GM19025 (cell line): ENCODE data around the gene EEF2.
"Not testable (repeated sequence)": the region's sequence is repeated elsewhere in the genome, so short reads cannot be mapped to it uniquely, and the experiment has no call there.

Source experiments
- ATAC-seq: cut with Tn5 transposase; IDR thresholded peaks from one replicate; pipeline ENCODE4 v1.9.1; 2021; ENCODE audit warnings: mild to moderate bottlenecking, low read depth, moderate library complexity; ENCODE audit not compliant: unreplicated experiment

Gene EEF2

DNA sequence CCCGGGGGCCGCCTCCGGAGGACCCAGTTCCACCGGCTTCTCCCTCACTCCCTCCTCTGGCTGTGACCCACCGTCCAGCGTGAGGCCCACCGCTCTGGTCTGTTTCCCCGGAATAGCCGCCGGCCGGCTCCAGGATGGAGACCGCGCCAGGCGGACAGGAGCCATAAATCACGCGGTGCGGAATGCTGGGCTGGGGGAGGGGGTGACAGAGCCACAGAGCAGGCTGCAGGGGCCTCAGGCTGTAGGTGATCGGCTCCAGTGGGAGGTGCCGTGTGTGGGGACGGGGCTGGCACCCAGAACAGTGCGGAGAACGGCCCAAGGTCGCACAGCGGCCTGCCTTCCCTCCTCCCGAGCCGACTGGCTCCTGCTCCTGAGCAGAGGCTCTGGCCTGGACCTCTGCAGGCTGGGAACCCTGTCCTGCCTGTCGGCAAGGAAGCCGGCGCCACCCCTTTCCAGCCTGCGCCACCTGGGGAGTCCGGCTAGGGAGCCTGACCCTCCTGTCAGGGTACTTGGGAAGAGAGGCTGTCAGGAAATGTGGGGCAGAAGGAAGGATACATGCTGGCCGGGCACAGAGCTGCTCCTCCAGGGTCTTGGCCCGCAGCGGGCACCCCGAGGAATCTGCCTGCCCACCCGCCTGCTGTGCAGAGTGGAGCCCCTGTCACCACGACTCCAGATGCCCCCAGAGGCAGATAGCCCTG, 30.6 kb upstream of the EEF2 start:
- ATAC-seq, result no peak

DNA sequence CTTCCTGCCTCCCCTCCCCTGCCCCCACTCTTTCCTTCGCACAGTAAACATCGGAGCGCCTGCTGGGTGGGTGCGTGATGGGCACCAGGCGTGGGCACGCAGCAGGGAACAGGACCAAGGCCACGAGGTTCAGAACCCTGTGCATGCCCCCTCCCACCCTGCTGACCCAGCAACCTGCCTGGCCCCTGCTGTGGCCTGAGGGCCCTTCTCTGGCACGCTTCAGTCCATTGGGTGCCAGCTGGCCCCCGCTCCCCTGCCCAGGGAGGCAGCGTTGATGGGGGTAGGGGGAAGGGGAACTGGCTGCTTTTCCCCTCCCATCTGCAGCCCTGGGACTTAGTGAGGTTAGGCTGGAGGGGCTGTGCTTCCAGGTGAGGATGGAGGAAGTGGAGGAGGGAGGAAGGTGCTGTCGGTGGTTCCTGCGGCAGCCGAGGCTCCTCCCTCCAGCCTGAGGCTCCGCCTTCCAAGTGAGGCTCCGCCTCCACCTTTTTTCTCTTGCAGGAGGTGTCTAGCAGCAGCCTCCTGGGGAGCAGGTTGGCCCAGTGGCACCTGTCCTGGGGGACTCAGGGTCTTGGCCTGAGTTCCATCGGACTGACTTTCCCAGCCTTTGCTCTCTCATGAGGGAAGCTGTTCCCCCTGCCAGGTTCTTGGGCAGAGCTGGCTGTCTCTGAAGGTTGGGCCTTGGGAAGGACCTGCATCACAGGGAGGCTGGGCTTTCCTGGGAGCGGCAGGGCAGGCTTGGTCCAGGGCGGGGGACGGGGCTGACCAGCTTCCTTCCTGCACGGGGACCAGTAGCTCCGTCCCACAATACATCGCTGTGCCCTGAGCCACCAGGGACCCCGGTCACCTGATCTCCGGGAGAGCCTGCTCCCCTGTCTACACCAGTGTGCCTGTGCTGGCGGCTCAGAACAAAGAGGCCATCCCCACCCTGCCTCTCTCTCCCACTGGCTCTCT, 29.6 kb upstream of the EEF2 start:
- ATAC-seq, result no peak

DNA sequence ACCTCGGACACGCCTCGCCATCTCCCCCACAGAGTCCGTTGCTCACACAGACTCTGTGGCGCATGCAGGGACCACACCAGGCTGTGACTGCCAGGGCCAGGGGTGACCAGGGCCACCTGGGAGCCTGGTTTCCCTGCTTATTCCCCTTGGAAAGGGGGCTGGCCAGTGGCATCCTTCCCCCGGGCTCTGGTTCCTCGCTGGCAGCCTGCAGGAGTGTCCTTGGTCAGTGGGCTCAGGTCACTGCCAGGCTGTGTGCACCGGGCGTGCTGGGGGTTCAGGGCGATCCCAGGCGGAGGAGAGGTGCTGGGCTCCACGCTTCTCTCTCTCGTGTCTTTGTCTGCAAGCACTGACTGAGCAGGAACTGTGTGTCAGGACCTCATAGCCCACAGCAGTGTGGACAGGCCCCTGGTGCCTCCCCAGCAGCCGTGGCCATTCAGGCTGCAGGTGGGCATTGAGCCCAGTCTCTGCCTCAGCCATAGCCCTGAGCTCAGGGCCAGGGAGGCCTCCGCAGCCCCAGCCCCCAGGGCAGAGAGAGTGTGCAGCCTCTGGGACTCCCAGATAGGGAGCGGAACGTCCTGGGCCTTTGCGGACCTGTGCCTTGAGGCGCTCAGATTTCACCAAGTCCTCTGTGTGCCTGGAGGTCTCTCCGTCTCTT, 28.8 kb upstream of the EEF2 start:
- no peak for ATAC-seq

DNA sequence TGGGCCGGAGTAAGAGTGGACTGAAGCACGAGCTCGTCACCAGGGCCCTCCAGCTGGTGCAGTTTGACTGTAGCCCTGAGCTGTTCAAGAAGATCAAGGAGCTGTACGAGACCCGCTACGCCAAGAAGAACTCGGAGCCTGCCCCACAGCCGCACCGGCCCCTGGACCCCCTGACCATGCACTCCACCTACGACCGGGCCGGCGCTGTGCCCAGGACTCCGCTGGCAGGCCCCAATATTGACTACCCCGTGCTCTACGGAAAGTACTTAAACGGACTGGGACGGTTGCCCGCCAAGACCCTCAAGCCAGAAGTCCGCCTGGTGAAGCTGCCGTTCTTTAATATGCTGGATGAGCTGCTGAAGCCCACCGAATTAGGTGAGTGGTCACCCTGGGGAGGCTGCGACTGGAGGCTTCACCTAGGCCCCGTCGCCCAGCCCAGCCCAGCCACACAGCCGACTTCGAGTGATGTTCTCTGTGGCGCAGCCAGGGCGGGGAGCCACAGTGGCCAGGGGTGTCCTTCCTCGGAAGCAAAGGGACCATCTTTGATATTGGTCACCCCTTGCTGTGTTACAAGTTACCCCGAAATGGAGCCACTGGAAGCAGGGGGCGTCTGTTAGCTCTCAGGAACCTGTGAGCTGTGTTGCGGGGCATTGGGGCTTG, 27.8 kb upstream of the EEF2 start:
- no peak for ATAC-seq

GRCh38 chr19:4012092-4012974, 27.1 kb upstream of the EEF2 start:
- ATAC-seq, result no peak

DNA sequence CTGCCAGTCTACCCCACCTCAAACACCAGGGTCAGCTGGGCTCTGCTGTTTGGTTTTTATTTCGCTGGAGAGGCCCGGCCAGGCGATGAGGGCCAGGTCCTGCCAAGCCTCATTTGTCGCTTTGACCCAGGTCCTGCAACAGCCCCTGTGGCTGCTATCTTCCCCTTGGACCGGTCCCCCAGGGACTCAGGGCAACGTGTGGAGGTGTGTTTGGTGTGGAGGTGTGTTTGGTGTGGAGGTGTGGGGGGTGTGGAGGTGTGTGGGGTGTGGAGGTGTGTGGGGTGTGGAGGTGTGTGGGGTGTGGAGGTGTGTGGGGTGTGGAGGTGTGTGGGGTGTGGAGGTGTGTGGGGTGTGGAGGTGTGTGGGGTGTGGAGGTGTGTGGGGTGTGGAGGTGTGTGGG, 26.2 kb upstream of the EEF2 start:
- not testable (repeated sequence) for ATAC-seq

- ATAC-seq, result no peak
Observed at GRCh38 chr19:4010808-4011110, 25.5 kb upstream of the EEF2 start.

- no peak for ATAC-seq
Observed at GRCh38 chr19:4009990-4010807, 24.9 kb upstream of the EEF2 start.

DNA sequence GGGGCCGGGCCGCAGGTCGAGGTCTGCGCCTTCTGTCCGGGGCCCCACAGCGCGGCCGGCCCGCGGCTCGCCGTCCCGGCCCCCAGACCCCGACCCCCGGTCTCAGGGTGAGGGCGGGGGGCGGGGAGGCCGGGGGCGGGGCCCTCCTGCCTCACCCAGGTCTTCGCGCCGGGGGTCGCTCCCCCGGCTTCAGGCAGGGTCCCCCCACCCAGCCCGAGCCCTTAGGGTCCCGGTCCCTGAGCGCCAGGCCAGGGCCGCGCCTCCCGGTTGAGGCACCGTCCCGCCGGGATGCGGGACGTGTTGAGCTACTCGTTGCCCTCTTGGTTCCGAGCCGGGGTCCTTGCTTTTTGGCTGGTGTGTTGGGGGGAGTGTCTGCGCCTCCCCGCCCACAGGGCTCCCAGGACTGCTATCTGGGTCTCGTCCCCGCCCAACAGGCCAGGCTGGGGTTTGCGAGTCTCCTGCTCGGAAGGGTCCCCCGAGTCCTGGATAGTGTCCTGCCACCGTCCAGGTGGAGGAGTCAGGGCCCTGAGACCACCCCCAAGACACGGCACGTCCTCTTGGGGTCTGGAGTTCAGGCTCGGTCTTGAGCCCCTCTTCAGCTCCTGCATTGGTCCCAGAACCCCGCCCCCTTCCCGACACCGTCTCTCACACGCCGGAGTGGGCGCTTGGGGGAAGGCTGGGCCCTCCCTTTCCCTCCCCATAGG, 22.7 kb upstream of the EEF2 start:
- peak; percentile 19 for ATAC-seq

GRCh38 chr19:4007021-4007835, 22.0 kb upstream of the EEF2 start, which contains the start of gene PIAS4:
TSS of gene PIAS4 (plus strand) at chr19:4007736. CDS start at chr19:4007761, 25 bp downstream.
- peak; percentile 77 for ATAC-seq

- ATAC-seq, result not testable (repeated sequence)
Observed at GRCh38 chr19:4005436-4005835, 20.2 kb upstream of the EEF2 start.

- not testable (repeated sequence) for ATAC-seq
Observed at GRCh38 chr19:4000798-4001197, 15.5 kb upstream of the EEF2 start.

DNA sequence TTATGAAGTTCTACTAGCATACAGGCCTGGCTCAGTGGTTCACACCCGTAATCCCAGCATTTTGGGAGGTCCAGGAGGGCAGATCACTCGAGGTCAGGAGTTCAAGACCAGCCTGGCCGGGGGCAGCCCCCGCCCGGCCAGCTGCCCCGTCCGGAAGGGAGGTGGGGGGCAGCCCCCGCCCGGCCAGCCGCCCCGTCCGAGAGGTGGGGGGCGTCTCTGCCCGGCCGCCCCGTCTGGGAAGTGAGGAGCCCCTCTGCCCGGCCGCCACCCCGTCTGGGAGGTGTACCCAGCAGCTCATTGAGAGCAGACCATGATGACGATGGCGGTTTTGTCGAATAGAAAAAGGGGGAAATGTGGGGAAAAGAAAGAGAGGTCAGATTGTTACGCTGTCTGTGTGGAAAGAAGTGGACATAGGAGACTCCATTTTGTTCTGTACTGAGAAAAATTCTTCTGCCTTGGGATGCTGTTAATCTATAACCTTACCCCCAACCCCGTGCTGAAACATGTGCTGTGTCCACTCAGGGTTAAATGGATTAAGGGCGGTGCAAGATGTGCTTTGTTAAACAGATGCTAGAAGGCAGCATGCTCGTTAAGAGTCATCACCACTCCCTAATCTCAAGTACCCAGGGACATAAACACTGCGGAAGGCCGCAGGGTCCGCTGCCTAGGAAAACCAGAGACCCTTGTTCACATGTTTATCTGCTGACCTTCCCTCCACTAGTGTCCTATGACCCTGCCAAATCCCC, 13.6 kb upstream of the EEF2 start:
- not testable (repeated sequence) for ATAC-seq

- ATAC-seq, result no peak
Observed at GRCh38 chr19:3995607-3996006, 10.3 kb upstream of the EEF2 start.

- no peak for ATAC-seq
Observed at GRCh38 chr19:3990815-3991117, 5.5 kb upstream of the EEF2 start.

- ATAC-seq, result no peak
Observed at GRCh38 chr19:3987619-3988371, 2.5 kb upstream of the EEF2 start.
